ENCODE measurements around the gene PCSK6. TPM values are rescaled to one million over a fixed set of nuclear protein-coding genes. Genes with fewer than 3 reads are reported as not detected.
"Not testable (repeated sequence)": the region's sequence is repeated elsewhere in the genome, so short reads cannot be mapped to it uniquely, and the experiment has no call there.

PCSK6 gene
- total RNA-seq, 2 experiments from 2014 or later = 0.57 TPM; not detected in 1

- Histone ChIP-seq H3K79me2 (ENCODE audit: insufficient read depth, low read depth, low read length) (no peaks in the 10 kb centered on the region), H3K4me3 (ENCODE audit: low read depth, low read length, poor library complexity, severe bottlenecking) (no peak overlapping the region), H3K27ac (ENCODE audit: low read depth, low read length, poor library complexity, severe bottlenecking) (no peak overlapping the region), H3K9me3 (ENCODE audit: low read length) (no peaks in the 10 kb centered on the region), H3K9me2 (ENCODE audit: insufficient read depth, low read length) (no peaks in the 10 kb centered on the region), H3K4me2 (ENCODE audit: low read length) (no peak overlapping the region), H3K4me1 (ENCODE audit: insufficient read depth, low read length, poor library complexity, severe bottlenecking) (no peaks in the 10 kb centered on the region), H4K20me1 (ENCODE audit: insufficient read depth, low read length) (no peaks in the 10 kb centered on the region), H2AFZ (ENCODE audit: low read length) (no peak overlapping the region), H3K36me3 (ENCODE audit: insufficient read depth, low read length) (no peaks in the 10 kb centered on the region)
- ChIA-PET POLR2A (no interaction called here), CTCF (ENCODE audit: unreplicated experiment) (no interaction called here)
- TF ChIP-seq EZH2phosphoT487 (IDR thresholded peaks at IDR 0.05; ENCODE audit: borderline replicate concordance, low read depth, low read length) = no peak
- no peak for TF ChIP-seq CTCF (conservative IDR thresholded peaks at IDR 0.05; ENCODE audit: low read length)
- DNase-seq (ENCODE audit: low spot score) = no peak
- no TSS peak for BruUV-seq (replicated peaks)
- intact Hi-C loops (cut with micrococcal nuclease; ENCODE audit: unreplicated experiment) = no loop called here
Observed at GRCh38 chr15:101406526-101407195, 82.8 kb downstream of the PCSK6 start.

- no peak for TF ChIP-seq CTCF (conservative IDR thresholded peaks at IDR 0.05; ENCODE audit: low read length)
- no peak for TF ChIP-seq EZH2phosphoT487 (IDR thresholded peaks at IDR 0.05; ENCODE audit: borderline replicate concordance, low read depth, low read length)
- H3K79me2 ChIP-seq (ENCODE audit: insufficient read depth, low read depth, low read length) = no peaks in the 10 kb centered on the region
- H3K9me3 ChIP-seq (ENCODE audit: low read length) = no peaks in the 10 kb centered on the region
- no peak overlapping the region for H3K4me2 ChIP-seq (ENCODE audit: low read length)
- DNase-seq (ENCODE audit: low spot score) = no peak
- no peak overlapping the region for H2AFZ ChIP-seq (ENCODE audit: low read length)
- no peak overlapping the region for H3K4me3 ChIP-seq (ENCODE audit: low read depth, low read length, poor library complexity, severe bottlenecking)
- no peaks in the 10 kb centered on the region for H3K36me3 ChIP-seq (ENCODE audit: insufficient read depth, low read length)
- no peaks in the 10 kb centered on the region for H4K20me1 ChIP-seq (ENCODE audit: insufficient read depth, low read length)
- no TSS peak for BruUV-seq (replicated peaks)
- H3K9me2 ChIP-seq (ENCODE audit: insufficient read depth, low read length) = no peaks in the 10 kb centered on the region
- CTCF ChIA-PET (ENCODE audit: unreplicated experiment) = no interaction called here
- no peak overlapping the region for H3K27ac ChIP-seq (ENCODE audit: low read depth, low read length, poor library complexity, severe bottlenecking)
- POLR2A ChIA-PET = no interaction called here
- no peaks in the 10 kb centered on the region for H3K4me1 ChIP-seq (ENCODE audit: insufficient read depth, low read length, poor library complexity, severe bottlenecking)
- intact Hi-C loops (cut with micrococcal nuclease; ENCODE audit: unreplicated experiment) = no loop called here
Observed at GRCh38 chr15:101406036-101406435, 83.5 kb downstream of the PCSK6 start.

- no peaks in the 10 kb centered on the region for H3K36me3 ChIP-seq (ENCODE audit: insufficient read depth, low read length)
- H3K79me2 ChIP-seq (ENCODE audit: insufficient read depth, low read depth, low read length) = no peaks in the 10 kb centered on the region
- no TSS peak for BruUV-seq (replicated peaks)
- TF ChIP-seq EZH2phosphoT487 (IDR thresholded peaks at IDR 0.05; ENCODE audit: borderline replicate concordance, low read depth, low read length) (no peak), CTCF (conservative IDR thresholded peaks at IDR 0.05; ENCODE audit: low read length) (no peak)
- POLR2A ChIA-PET = interaction anchor here (0.6 to 1.2 kb wide), 2 partner anchors 10 to 192 kb away, joined by 3 to 5 read pairs; no protein-coding TSS in a partner anchor
- no peaks in the 10 kb centered on the region for H3K9me2 ChIP-seq (ENCODE audit: insufficient read depth, low read length)
- no peak overlapping the region for H3K27ac ChIP-seq (ENCODE audit: low read depth, low read length, poor library complexity, severe bottlenecking)
- intact Hi-C loops (cut with micrococcal nuclease; ENCODE audit: unreplicated experiment) = no loop called here
- no peak overlapping the region for H3K4me3 ChIP-seq (ENCODE audit: low read depth, low read length, poor library complexity, severe bottlenecking)
- H2AFZ ChIP-seq (ENCODE audit: low read length) = no peak overlapping the region
- no peak for DNase-seq (ENCODE audit: low spot score)
- no peak overlapping the region for H3K4me2 ChIP-seq (ENCODE audit: low read length)
- H3K9me3 ChIP-seq (ENCODE audit: low read length) = no peaks in the 10 kb centered on the region
- CTCF ChIA-PET (ENCODE audit: unreplicated experiment) = no interaction called here
- no peaks in the 10 kb centered on the region for H4K20me1 ChIP-seq (ENCODE audit: insufficient read depth, low read length)
- no peaks in the 10 kb centered on the region for H3K4me1 ChIP-seq (ENCODE audit: insufficient read depth, low read length, poor library complexity, severe bottlenecking)
Observed at GRCh38 chr15:101404245-101404644, 85.3 kb downstream of the PCSK6 start.

GRCh38 chr15:101402883-101403282, 86.6 kb downstream of the PCSK6 start:
- H3K79me2 ChIP-seq (ENCODE audit: insufficient read depth, low read depth, low read length); H2AFZ ChIP-seq (ENCODE audit: low read length); H3K4me1 ChIP-seq (ENCODE audit: insufficient read depth, low read length, poor library complexity, severe bottlenecking); H4K20me1 ChIP-seq (ENCODE audit: insufficient read depth, low read length); H3K4me3 ChIP-seq (ENCODE audit: low read depth, low read length, poor library complexity, severe bottlenecking); H3K4me2 ChIP-seq (ENCODE audit: low read length); intact Hi-C loops (cut with micrococcal nuclease; ENCODE audit: unreplicated experiment); BruUV-seq (replicated peaks); H3K9me3 ChIP-seq (ENCODE audit: low read length); DNase-seq (ENCODE audit: low spot score); H3K27ac ChIP-seq (ENCODE audit: low read depth, low read length, poor library complexity, severe bottlenecking); POLR2A ChIA-PET; H3K36me3 ChIP-seq (ENCODE audit: insufficient read depth, low read length); CTCF ChIA-PET (ENCODE audit: unreplicated experiment); H3K9me2 ChIP-seq (ENCODE audit: insufficient read depth, low read length): not testable (repeated sequence)
